H9 (cell line): ENCODE data around the gene MYO1D. TPM values are rescaled to one million over a fixed set of nuclear protein-coding genes. Genes with fewer than 3 reads are reported as not detected.

Experiments
- DNase-seq: peaks from one replicate; pipeline ENCODE4 v3.0.0-alpha.2; 2017
- H2AFZ ChIP-seq: one replicate; pipeline ENCODE4 v1.6.1; 2013; ENCODE audit warnings: mild to moderate bottlenecking, low read length, control low read depth, moderate library complexity
- H2AK5ac ChIP-seq: 2 replicates; pipeline ENCODE4 v1.6.1; 2013; ENCODE audit warnings: low read length, control low read depth, mixed read lengths; ENCODE audit not compliant: insufficient read length
- H2BK120ac ChIP-seq: one replicate; pipeline ENCODE4 v1.6.1; 2013; ENCODE audit warnings: low read depth, mild to moderate bottlenecking, low read length, control low read depth, inconsistent platforms; ENCODE audit not compliant: poor library complexity, severe bottlenecking
- H2BK12ac ChIP-seq: 2 replicates; pipeline ENCODE4 v1.6.1; 2013; ENCODE audit warnings: low read length, control low read depth, mixed read lengths, low read depth; ENCODE audit not compliant: insufficient read length
- H2BK15ac ChIP-seq: 2 replicates; pipeline ENCODE4 v1.6.1; 2013; ENCODE audit warnings: low read depth, low read length, control low read depth
- H2BK20ac ChIP-seq: one replicate; pipeline ENCODE4 v1.6.1; 2013; ENCODE audit warnings: low read depth, mild to moderate bottlenecking, low read length, control low read depth, inconsistent platforms; ENCODE audit not compliant: poor library complexity, severe bottlenecking
- H2BK5ac ChIP-seq: 2 replicates; pipeline ENCODE4 v1.6.1; 2013; ENCODE audit warnings: low read length, control low read depth, mixed read lengths; ENCODE audit not compliant: insufficient read length
- H3K14ac ChIP-seq: 2 replicates; pipeline ENCODE4 v1.6.1; 2013; ENCODE audit warnings: low read length, control low read depth; ENCODE audit not compliant: insufficient read depth
- H3K18ac ChIP-seq: 2 replicates; pipeline ENCODE4 v1.6.1; 2013; ENCODE audit warnings: low read depth, mild to moderate bottlenecking, mixed read lengths, low read length, control low read depth; ENCODE audit not compliant: insufficient read length
- H3K23ac ChIP-seq: 2 replicates; pipeline ENCODE4 v1.6.1; 2013; ENCODE audit warnings: low read length, control low read depth, mixed read lengths, low read depth; ENCODE audit not compliant: insufficient read length
- H3K23me2 ChIP-seq: 2 replicates; pipeline ENCODE4 v1.6.1; 2013; ENCODE audit warnings: low read depth, mild to moderate bottlenecking, mixed read lengths, low read length, control low read depth; ENCODE audit not compliant: insufficient read length, poor library complexity, severe bottlenecking
- H3K27ac ChIP-seq: 2 replicates; pipeline ENCODE4 v1.5.1; 2013; ENCODE audit warnings: low read length, control low read depth, mixed read lengths, low read depth; ENCODE audit not compliant: insufficient read length
- H3K27me3 ChIP-seq: 2 replicates; pipeline ENCODE4 v1.6.1; 2013; ENCODE audit warnings: low read length, control low read depth, inconsistent platforms; ENCODE audit not compliant: insufficient read depth
- H3K4ac ChIP-seq: 2 replicates; pipeline ENCODE4 v1.6.1; 2013; ENCODE audit warnings: low read depth, mild to moderate bottlenecking, control low read depth, inconsistent platforms, low read length, moderate library complexity
- H3K4me1 ChIP-seq: 2 replicates; pipeline ENCODE4 v1.6.1; 2013; ENCODE audit warnings: low read length, control low read depth, inconsistent platforms; ENCODE audit not compliant: insufficient read depth
- H3K4me2 ChIP-seq: 2 replicates; pipeline ENCODE4 v1.6.1; 2013; ENCODE audit warnings: low read length, control low read depth, mixed read lengths; ENCODE audit not compliant: insufficient read length, insufficient read depth
- H3K56ac ChIP-seq: 2 replicates; pipeline ENCODE4 v1.6.1; 2013; ENCODE audit warnings: low read depth, mild to moderate bottlenecking, mixed read lengths, low read length, control low read depth; ENCODE audit not compliant: insufficient read length
- H3K79me1 ChIP-seq: 2 replicates; pipeline ENCODE4 v1.6.1; 2013; ENCODE audit warnings: low read depth, mild to moderate bottlenecking, moderate library complexity, low read length, control low read depth, inconsistent platforms; ENCODE audit not compliant: insufficient read depth, poor library complexity, severe bottlenecking
- H3K79me2 ChIP-seq: 2 replicates; pipeline ENCODE4 v1.6.1; 2013; ENCODE audit warnings: low read length, control low read depth, inconsistent platforms; ENCODE audit not compliant: insufficient read depth
- H3K9ac ChIP-seq: 2 replicates; pipeline ENCODE4 v1.6.1; 2013; ENCODE audit warnings: low read length, control low read depth, mixed read lengths; ENCODE audit not compliant: insufficient read length; ENCODE audit errors: extremely low read depth
- H3K9me3 ChIP-seq: one replicate; pipeline ENCODE4 v1.6.1; 2013; ENCODE audit warnings: low read depth, low read length, inconsistent platforms; ENCODE audit not compliant: control insufficient read depth
- H3T11ph ChIP-seq: one replicate; pipeline ENCODE4 v1.6.1; 2013; ENCODE audit warnings: mild to moderate bottlenecking, low read length, control low read depth, inconsistent platforms
- H4K20me1 ChIP-seq: one replicate; pipeline ENCODE4 v1.6.1; 2013; ENCODE audit not compliant: control insufficient read depth, insufficient read length, insufficient read depth
- H4K5ac ChIP-seq: 2 replicates; pipeline ENCODE4 v1.6.1; 2013; ENCODE audit warnings: low read depth, mild to moderate bottlenecking, mixed read lengths, low read length, control low read depth; ENCODE audit not compliant: insufficient read length
- H4K8ac ChIP-seq: replicated peaks from 2 replicates; pipeline ENCODE4 v1.6.1; 2013; ENCODE audit warnings: low read length, control low read depth, mixed read lengths, low read depth; ENCODE audit not compliant: insufficient read length
- H4K91ac ChIP-seq: 2 replicates; pipeline ENCODE4 v1.6.1; 2013; ENCODE audit warnings: low read depth, mild to moderate bottlenecking, moderate library complexity, mixed read lengths, low read length, control low read depth; ENCODE audit not compliant: insufficient read length
- H3K27ac Mint-ChIP-seq, 3 experiments: 2 replicates in 2 of 3; 3 replicates in 1 of 3; pipeline ENCODE4 v1.8.0; 2020 to 2021; ENCODE audit warnings: mixed read lengths in 3 of 3, mild to moderate bottlenecking in 1 of 3, moderate library complexity in 1 of 3
- H3K27me3 Mint-ChIP-seq: 2 replicates; pipeline ENCODE4 v1.8.0; 2021; ENCODE audit warnings: low read depth, mild to moderate bottlenecking, moderate library complexity, mixed read lengths
- H3K36me3 Mint-ChIP-seq, 3 experiments: 2 replicates in 2 of 3; 3 replicates in 1 of 3; pipeline ENCODE4 v1.8.0; 2020 to 2021; ENCODE audit warnings: low read depth in 3 of 3, mixed read lengths in 3 of 3; ENCODE audit not compliant: insufficient read depth in 1 of 3
- H3K4me1 Mint-ChIP-seq, 2 experiments: 2 replicates each; pipeline ENCODE4 v1.8.0; 2020; ENCODE audit warnings: mixed read lengths in 2 of 2
- H3K4me3 Mint-ChIP-seq, 2 experiments: 2 replicates in 1 of 2; 3 replicates in 1 of 2; pipeline ENCODE4 v1.8.0; 2020 to 2021; ENCODE audit warnings: mild to moderate bottlenecking in 2 of 2, mixed read lengths in 2 of 2, moderate library complexity in 1 of 2
- H3K9me3 Mint-ChIP-seq, 2 experiments: 2 replicates in 1 of 2; 3 replicates in 1 of 2; pipeline ENCODE4 v1.8.0; 2020; ENCODE audit warnings: mild to moderate bottlenecking in 2 of 2, mixed read lengths in 2 of 2, moderate library complexity in 1 of 2
- WGBS: extraction: QIAGEN DNeasy Blood & Tissue Kit; methylation state at CpG from one replicate; pipeline ENCODE4 v1.1.7; 2013; ENCODE audit warnings: missing lambda C conversion rate, low lambda C conversion rate, mixed read lengths; ENCODE audit not compliant: insufficient read length; ENCODE audit errors: extremely low coverage; 5-methylcytosine and 5-hydroxymethylcytosine counted together
- total RNA-seq: library from RNA; stranded (reverse); gene quantifications from 2 replicates; pipeline ENCODE4 v1.2.1, GENCODE V29; 2021
- TF ChIP-seq, protein P1 (sequence below): fragments of 200-600 bp; sonication (generic); conservative IDR thresholded peaks from 3 replicates; pipeline ENCODE4 v1.8.0; 2021; ENCODE audit warnings: antibody characterized with exemption, mild to moderate bottlenecking

Gene MYO1D
- total RNA-seq, 1 experiment from 2014 or later = 19.0 TPM

DNA sequence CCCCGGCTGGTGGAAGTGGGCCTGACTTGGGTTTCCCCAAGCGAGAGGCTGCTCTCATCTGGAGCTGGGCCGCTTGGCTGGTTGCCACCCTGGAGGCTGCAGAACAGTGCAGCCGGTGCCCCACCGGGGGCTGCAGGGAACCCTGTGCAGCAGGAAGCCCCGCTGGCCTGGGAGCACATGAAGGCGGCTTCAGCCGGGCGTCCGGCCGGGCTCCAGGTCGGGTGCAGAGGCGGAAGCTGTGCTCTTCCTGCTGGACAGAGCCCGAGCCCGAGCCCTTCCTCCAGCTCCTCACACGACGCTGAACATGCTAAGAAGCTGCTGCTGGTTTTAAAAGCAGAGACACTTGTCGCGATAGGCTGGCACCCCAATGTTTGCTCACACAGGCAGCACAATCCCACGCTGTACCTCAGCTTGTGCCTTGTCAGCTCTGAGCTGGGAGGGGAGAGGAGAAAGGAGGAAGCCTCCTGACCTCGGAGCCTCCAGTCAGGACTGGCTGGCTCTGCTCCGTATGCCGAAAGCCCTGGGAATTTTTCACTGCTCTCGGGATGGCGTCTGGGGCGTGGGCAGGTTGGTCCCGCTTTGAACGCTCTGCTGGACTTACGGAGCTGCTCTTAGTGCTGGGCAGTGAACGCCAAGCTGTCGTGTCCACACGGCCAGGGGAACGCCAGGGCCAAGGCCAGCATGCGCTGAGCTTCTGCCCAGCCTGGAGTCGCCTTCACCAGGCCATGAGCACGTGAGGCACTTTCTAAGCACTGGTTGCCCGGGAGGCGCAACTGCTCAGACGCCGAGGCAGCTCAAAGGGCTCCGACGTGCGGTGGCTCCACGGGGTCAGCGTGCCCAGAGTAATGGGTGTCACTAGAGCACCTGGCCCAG lies 381.3 kb downstream of the MYO1D start:
- WGBS = no CpG with 5 or more reads among the region's 45 CpGs
- no peak overlapping the region for H2BK20ac ChIP-seq
- H2AFZ ChIP-seq = no peak overlapping the region
- H3K4me1 ChIP-seq = no peaks in the 10 kb centered on the region
- Mint-ChIP-seq H3K27me3 (no peaks in the 10 kb centered on the region), H3K9me3 (no peaks in the 10 kb centered on the region), H3K27ac (no peak overlapping the region), H3K4me1 (peaks cover 33 to 36% of the 10 kb centered on the region in 2 experiments), H3K36me3 (no peaks in the 10 kb centered on the region; a peak in 1 of 7 replicates), H3K4me3 (no peak overlapping the region)
- no peak overlapping the region for H3K9ac ChIP-seq
- H3K79me1 ChIP-seq = no peaks in the 10 kb centered on the region
- no peak overlapping the region for H2BK12ac ChIP-seq
- H3K79me2 ChIP-seq = no peaks in the 10 kb centered on the region
- no peak overlapping the region; the same call in 1 of the 2 replicates for H3K14ac ChIP-seq
- no peak overlapping the region for H2BK15ac ChIP-seq
- no peak overlapping the region for H2BK120ac ChIP-seq
- no peak overlapping the region for H4K91ac ChIP-seq
- no peak overlapping the region for H3K27ac ChIP-seq
- TF ChIP-seq, protein P1, sequence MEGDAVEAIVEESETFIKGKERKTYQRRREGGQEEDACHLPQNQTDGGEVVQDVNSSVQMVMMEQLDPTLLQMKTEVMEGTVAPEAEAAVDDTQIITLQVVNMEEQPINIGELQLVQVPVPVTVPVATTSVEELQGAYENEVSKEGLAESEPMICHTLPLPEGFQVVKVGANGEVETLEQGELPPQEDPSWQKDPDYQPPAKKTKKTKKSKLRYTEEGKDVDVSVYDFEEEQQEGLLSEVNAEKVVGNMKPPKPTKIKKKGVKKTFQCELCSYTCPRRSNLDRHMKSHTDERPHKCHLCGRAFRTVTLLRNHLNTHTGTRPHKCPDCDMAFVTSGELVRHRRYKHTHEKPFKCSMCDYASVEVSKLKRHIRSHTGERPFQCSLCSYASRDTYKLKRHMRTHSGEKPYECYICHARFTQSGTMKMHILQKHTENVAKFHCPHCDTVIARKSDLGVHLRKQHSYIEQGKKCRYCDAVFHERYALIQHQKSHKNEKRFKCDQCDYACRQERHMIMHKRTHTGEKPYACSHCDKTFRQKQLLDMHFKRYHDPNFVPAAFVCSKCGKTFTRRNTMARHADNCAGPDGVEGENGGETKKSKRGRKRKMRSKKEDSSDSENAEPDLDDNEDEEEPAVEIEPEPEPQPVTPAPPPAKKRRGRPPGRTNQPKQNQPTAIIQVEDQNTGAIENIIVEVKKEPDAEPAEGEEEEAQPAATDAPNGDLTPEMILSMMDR = no peak
- H3K18ac ChIP-seq = no peak overlapping the region
- no peak for DNase-seq
- no peaks in the 10 kb centered on the region for H3K27me3 ChIP-seq
- H3K23ac ChIP-seq = no peak overlapping the region
- H3K9me3 ChIP-seq = no peaks in the 10 kb centered on the region
- H3K4ac ChIP-seq = no peak overlapping the region
- H3T11ph ChIP-seq = no peak overlapping the region
- no peak overlapping the region for H4K5ac ChIP-seq
- H2BK5ac ChIP-seq = no peak overlapping the region
- H3K4me2 ChIP-seq = no peak overlapping the region
- H3K56ac ChIP-seq = no peak overlapping the region
- H3K23me2 ChIP-seq = no peaks in the 10 kb centered on the region
- no peaks in the 10 kb centered on the region for H4K20me1 ChIP-seq
- H4K8ac ChIP-seq = no peak overlapping the region
- no peak overlapping the region for H2AK5ac ChIP-seq
